HepG2 (cell line): ENCODE measurements around the gene THADA. TPM values are rescaled to one million over a fixed set of nuclear protein-coding genes. Genes with fewer than 3 reads are reported as not detected.

Experiments used
- CENPBD1 ChIP-seq: sonication (generic); formaldehyde crosslinking; IDR thresholded peaks from 2 replicates; pipeline ENCODE4 v1.8.0; 2022; ENCODE audit warnings: missing genetic modification reagents, low read depth, mild to moderate bottlenecking, borderline replicate concordance
- DMTF1 ChIP-seq: sonication (generic); formaldehyde crosslinking; IDR thresholded peaks from 2 replicates; pipeline ENCODE4 v1.4.0; 2020; ENCODE audit warnings: mild to moderate bottlenecking, missing genetic modification reagents
- E2F2 ChIP-seq: sonication (generic); formaldehyde crosslinking; IDR thresholded peaks from 2 replicates; pipeline ENCODE4 v1.4.0; 2020; ENCODE audit warnings: missing genetic modification reagents, borderline replicate concordance
- GMEB2 ChIP-seq: IDR thresholded peaks from 2 replicates; pipeline ENCODE4 v1.6.1; 2016; ENCODE audit warnings: missing biosample characterization, missing genetic modification reagents, low read depth
- HOXA7 ChIP-seq: sonication (generic); formaldehyde crosslinking; IDR thresholded peaks from 2 replicates; pipeline ENCODE4 v1.8.1; 2022; ENCODE audit warnings: mild to moderate bottlenecking, missing genetic modification reagents, moderate library complexity
- MZF1 ChIP-seq: sonication (generic); formaldehyde crosslinking; IDR thresholded peaks from 2 replicates; pipeline ENCODE4 v1.8.1; 2023; ENCODE audit warnings: mild to moderate bottlenecking, missing genetic modification reagents, borderline replicate concordance
- RAD51 ChIP-seq: fragments of 450-650 bp; IDR thresholded peaks from 2 replicates; pipeline ENCODE4 v1.6.1; 2016; ENCODE audit warnings: borderline replicate concordance
- SKIL ChIP-seq: sonication (generic); formaldehyde crosslinking; IDR thresholded peaks from 2 replicates; pipeline ENCODE4 v1.8.0; 2022; ENCODE audit warnings: missing genetic modification reagents, mild to moderate bottlenecking, moderate library complexity, borderline replicate concordance
- SMAD1 ChIP-seq: sonication (generic); formaldehyde crosslinking; IDR thresholded peaks from 2 replicates; pipeline ENCODE4 v1.4.0; 2020; ENCODE audit warnings: missing genetic modification reagents, low read depth, mild to moderate bottlenecking, borderline replicate concordance
- TCF7L2 ChIP-seq: IDR thresholded peaks from 2 replicates; pipeline ENCODE4 v1.6.1; 2011; ENCODE audit warnings: mild to moderate bottlenecking, low read depth, low read length, moderate library complexity
- THYN1 ChIP-seq: sonication (generic); formaldehyde crosslinking; IDR thresholded peaks from 2 replicates; pipeline ENCODE4 v1.8.1; 2023; ENCODE audit warnings: low read depth, mild to moderate bottlenecking, moderate library complexity, missing genetic modification reagents, borderline replicate concordance
- ZBTB49 ChIP-seq: sonication (generic); formaldehyde crosslinking; IDR thresholded peaks from 2 replicates; pipeline ENCODE4 v1.4.0; 2020; ENCODE audit warnings: missing genetic modification reagents, borderline replicate concordance
- ZEB1 ChIP-seq: IDR thresholded peaks from 2 replicates; pipeline ENCODE4 v1.6.1; 2012; ENCODE audit warnings: mild to moderate bottlenecking, low read depth, inconsistent platforms; ENCODE audit not compliant: insufficient replicate concordance
- ZKSCAN5 ChIP-seq: sonication (generic); formaldehyde crosslinking; IDR thresholded peaks from 2 replicates; pipeline ENCODE4 v1.5.1; 2020; ENCODE audit warnings: mild to moderate bottlenecking, missing genetic modification reagents
- ZNF20 ChIP-seq: sonication (generic); formaldehyde crosslinking; IDR thresholded peaks from 2 replicates; pipeline ENCODE4 v1.4.0; 2020; ENCODE audit warnings: mild to moderate bottlenecking, moderate library complexity, missing genetic modification reagents
- ZNF558 ChIP-seq: sonication (generic); formaldehyde crosslinking; IDR thresholded peaks from 2 replicates; pipeline ENCODE4 v1.9.0; 2022; ENCODE audit warnings: mild to moderate bottlenecking, missing genetic modification reagents, borderline replicate concordance
- ZNF652 ChIP-seq: IDR thresholded peaks from 2 replicates; pipeline ENCODE4 v1.6.1; 2016; ENCODE audit warnings: low read depth, borderline replicate concordance
- ZNF747 ChIP-seq: sonication (generic); formaldehyde crosslinking; IDR thresholded peaks from 2 replicates; pipeline ENCODE4 v1.8.1; 2023; ENCODE audit warnings: missing genetic modification reagents, mild to moderate bottlenecking, borderline replicate concordance
- polyA plus RNA-seq, 8 experiments: library from polyadenylated mRNA; depleted of rRNA in 3 of 8; stranded (reverse) in 7 of 8; unstranded in 1 of 8; fragments of >200 nt; fragmentation: Illumina TruSeq in 4 of 8; extraction: Trizol in 4 of 8; gene quantifications; 2 replicates each; pipeline versions ENCODE4 v1.2.1 to v1.2.3, GENCODE V29; 2011 to 2016; ENCODE audit warnings: low read depth in 4 of 8, missing spikeins in 1 of 8, mixed read lengths in 1 of 8; ENCODE audit not compliant: insufficient read depth in 1 of 8
- total RNA-seq, 5 experiments: library from RNA; depleted of rRNA; stranded (reverse); fragments of >200 nt; fragmentation: Illumina TruSeq; extraction: Trizol; gene quantifications; 2 replicates each; pipeline ENCODE4 v1.2.3, GENCODE V29; 2016; ENCODE audit warnings: low read depth in 1 of 5

Gene THADA
- total and polyA plus RNA-seq, 2 of the 13 experiments (the other 11 are each of a cell fraction or from before 2014, with no cell fraction given) = 12.7 to 21.7 TPM

- TF ChIP-seq ZBTB49 (no peak), ZNF558 (CRISPR knock-in tag) (no peak), ZNF747 (CRISPR knock-in tag) (no peak), HOXA7 (CRISPR knock-in tag) (no peak), RAD51 (no peak), SMAD1 (no peak), TCF7L2 (no peak), THYN1 (CRISPR knock-in tag) (no peak), SKIL (no peak), ZEB1 (no peak), E2F2 (no peak), ZNF20 (CRISPR knock-in tag) (no peak), MZF1 (CRISPR knock-in tag) (no peak), CENPBD1 (CRISPR knock-in tag) (no peak), DMTF1 (CRISPR knock-in tag) (no peak), ZKSCAN5 (no peak), ZNF652 (CRISPR knock-in tag) (no peak), GMEB2 (no peak)
Measured at GRCh38 chr2:43612944-43613343, 17.1 kb upstream of the THADA start (continued).
